Fibroblast of lung (primary cell): ENCODE measurements around the gene CERKL. TPM values are rescaled to one million over a fixed set of nuclear protein-coding genes. Genes with fewer than 3 reads are reported as not detected.

Experiments
- DNase-seq, 2 donors: peaks; one replicate each; pipeline versions ENCODE4 v3.0.0 to v3.0.0-alpha.2; 2010; ENCODE audit warnings: low read depth in 2 of 2
- H2AFZ ChIP-seq: 2 replicates; pipeline ENCODE4 v1.5.1; 2012; ENCODE audit warnings: low read length, control low read depth, inconsistent platforms
- H3K27ac ChIP-seq: 2 replicates; pipeline ENCODE4 v1.5.1; 2011; ENCODE audit warnings: low read length, control low read depth; ENCODE audit not compliant: insufficient read depth
- H3K27me3 ChIP-seq: 2 replicates; pipeline ENCODE4 v1.5.1; 2011; ENCODE audit warnings: mild to moderate bottlenecking, low read length; ENCODE audit not compliant: control insufficient read depth, insufficient read depth
- H3K36me3 ChIP-seq: 2 replicates; pipeline ENCODE4 v1.5.1; 2011; ENCODE audit warnings: low read length; ENCODE audit not compliant: control insufficient read depth, insufficient read depth
- H3K4me1 ChIP-seq: 2 replicates; pipeline ENCODE4 v1.5.1; 2011; ENCODE audit warnings: low read length; ENCODE audit not compliant: control insufficient read depth, insufficient read depth; ENCODE audit errors: extremely low read depth
- H3K4me2 ChIP-seq: 2 replicates; pipeline ENCODE4 v1.5.1; 2011; ENCODE audit warnings: low read length, control low read depth; ENCODE audit not compliant: insufficient read depth; ENCODE audit errors: extremely low read depth
- H3K4me3 ChIP-seq, 4 experiments: fragments of 200-600 bp in 1 of 4; sonication (generic) in 1 of 4; replicated peaks in 1 of 4; 2 replicates each; pipeline ENCODE4 v1.5.1; 2011 to 2016; ENCODE audit warnings: low read length in 4 of 4, low read depth in 3 of 4, mild to moderate bottlenecking in 3 of 4, control low read depth in 2 of 4, inconsistent platforms in 1 of 4, mixed read lengths in 1 of 4; ENCODE audit not compliant: insufficient read depth in 1 of 4; ENCODE audit errors: control extremely low read depth in 1 of 4
- H3K79me2 ChIP-seq: 2 replicates; pipeline ENCODE4 v1.5.1; 2012; ENCODE audit warnings: mild to moderate bottlenecking, low read length, inconsistent platforms; ENCODE audit not compliant: control insufficient read depth, insufficient read depth
- H3K9ac ChIP-seq: 2 replicates; pipeline ENCODE4 v1.5.1; 2011; ENCODE audit warnings: mild to moderate bottlenecking, low read length, control low read depth; ENCODE audit not compliant: insufficient read depth
- H3K9me3 ChIP-seq: 2 replicates; pipeline ENCODE4 v1.5.1; 2012; ENCODE audit warnings: low read depth, low read length; ENCODE audit not compliant: control insufficient read depth, insufficient read depth
- H4K20me1 ChIP-seq: 2 replicates; pipeline ENCODE4 v1.5.1; 2011; ENCODE audit warnings: low read length; ENCODE audit not compliant: control insufficient read depth, insufficient read depth; ENCODE audit errors: extremely low read depth
- CTCF ChIP-seq, 2 donors: IDR thresholded peaks in 1 of 2; conservative IDR thresholded peaks in 1 of 2; 1 replicate in 1 of 2; 2 replicates in 1 of 2; pipeline ENCODE4 v1.5.1; 2011 to 2012; ENCODE audit warnings: low read length in 2 of 2, control low read depth in 1 of 2, inconsistent platforms in 1 of 2, low read depth in 1 of 2, mild to moderate bottlenecking in 1 of 2
- EZH2 ChIP-seq: IDR thresholded peaks from 2 replicates; pipeline ENCODE4 v1.5.1; 2012; ENCODE audit warnings: low read length, control low read depth, mild to moderate bottlenecking; ENCODE audit errors: missing control alignments
- polyA plus RNA-seq, 2 donors: library from polyadenylated mRNA; depleted of rRNA in 1 of 2; stranded (reverse) in 1 of 2; unstranded in 1 of 2; fragments of >200 nt; gene quantifications; 2 replicates each; pipeline ENCODE4 v1.2.1, GENCODE V29; 2011 to 2012; ENCODE audit warnings: missing spikeins in 1 of 2
- total RNA-seq: library from RNA; depleted of rRNA; stranded (reverse); fragments of >200 nt; gene quantifications from 2 replicates; pipeline ENCODE4 v1.2.1, GENCODE V29; 2014

CERKL gene
- total and polyA plus RNA-seq, 2 donors (not counting 1 experiment from before 2014, with no cell fraction given), result 0.17 TPM; not detected in 1

DNA sequence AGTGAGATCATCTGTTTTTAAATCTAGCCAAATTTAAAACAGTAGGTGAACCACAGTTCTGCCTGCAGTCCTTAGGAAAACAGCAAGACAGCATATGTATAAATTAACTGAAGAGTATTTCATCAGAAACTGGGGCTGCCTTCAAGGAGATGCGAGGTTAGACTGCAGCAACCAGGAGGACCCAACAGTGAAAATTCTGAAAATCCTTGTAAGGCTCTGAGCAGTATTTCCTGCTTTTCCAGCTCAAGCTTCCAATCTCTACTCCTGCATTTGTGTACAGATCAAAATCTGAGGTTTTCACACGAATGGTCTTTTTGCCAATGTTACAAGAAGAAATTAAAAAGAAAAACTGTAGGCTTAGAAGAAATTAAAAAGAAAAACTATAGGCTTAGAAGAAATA is 43.7 kb downstream of the CERKL start:
- no peaks in the 10 kb centered on the region for H4K20me1 ChIP-seq
- no peak overlapping the region for H3K9ac ChIP-seq
- no peaks in the 10 kb centered on the region for H3K9me3 ChIP-seq
- no peak overlapping the region for H3K4me3 ChIP-seq
- DNase-seq, result no peak
- no peak overlapping the region for H3K4me2 ChIP-seq
- H3K4me1 ChIP-seq, result no peaks in the 10 kb centered on the region
- no peaks in the 10 kb centered on the region for H3K36me3 ChIP-seq
- no peak overlapping the region for H2AFZ ChIP-seq
- H3K27ac ChIP-seq, result no peak overlapping the region
- TF ChIP-seq CTCF (conservative IDR thresholded peaks at IDR 0.05 in 1 of 2, IDR thresholded peaks at IDR 0.05 in 1 of 2; ENCODE audit: low read depth in 1 of 2, low read length in 2 of 2) (no peak), EZH2 (no peak)
- H3K27me3 ChIP-seq, result no peaks in the 10 kb centered on the region
- no peaks in the 10 kb centered on the region for H3K79me2 ChIP-seq

GRCh38 chr2:181607629-181608590 is 49.0 kb downstream of the CERKL start:
- Histone ChIP-seq H3K4me3 (no peak overlapping the region), H3K9me3 (no peaks in the 10 kb centered on the region), H3K9ac (no peak overlapping the region), H3K4me1 (no peaks in the 10 kb centered on the region), H2AFZ (no peak overlapping the region), H3K27me3 (no peaks in the 10 kb centered on the region), H3K79me2 (no peaks in the 10 kb centered on the region), H3K27ac (no peak overlapping the region), H3K4me2 (no peak overlapping the region), H3K36me3 (no peaks in the 10 kb centered on the region), H4K20me1 (no peaks in the 10 kb centered on the region)
- DNase-seq, result no peak
- TF ChIP-seq CTCF (conservative IDR thresholded peaks at IDR 0.05 in 1 of 2, IDR thresholded peaks at IDR 0.05 in 1 of 2; ENCODE audit: low read depth in 1 of 2, low read length in 2 of 2) (no peak), EZH2 (no peak)

DNA sequence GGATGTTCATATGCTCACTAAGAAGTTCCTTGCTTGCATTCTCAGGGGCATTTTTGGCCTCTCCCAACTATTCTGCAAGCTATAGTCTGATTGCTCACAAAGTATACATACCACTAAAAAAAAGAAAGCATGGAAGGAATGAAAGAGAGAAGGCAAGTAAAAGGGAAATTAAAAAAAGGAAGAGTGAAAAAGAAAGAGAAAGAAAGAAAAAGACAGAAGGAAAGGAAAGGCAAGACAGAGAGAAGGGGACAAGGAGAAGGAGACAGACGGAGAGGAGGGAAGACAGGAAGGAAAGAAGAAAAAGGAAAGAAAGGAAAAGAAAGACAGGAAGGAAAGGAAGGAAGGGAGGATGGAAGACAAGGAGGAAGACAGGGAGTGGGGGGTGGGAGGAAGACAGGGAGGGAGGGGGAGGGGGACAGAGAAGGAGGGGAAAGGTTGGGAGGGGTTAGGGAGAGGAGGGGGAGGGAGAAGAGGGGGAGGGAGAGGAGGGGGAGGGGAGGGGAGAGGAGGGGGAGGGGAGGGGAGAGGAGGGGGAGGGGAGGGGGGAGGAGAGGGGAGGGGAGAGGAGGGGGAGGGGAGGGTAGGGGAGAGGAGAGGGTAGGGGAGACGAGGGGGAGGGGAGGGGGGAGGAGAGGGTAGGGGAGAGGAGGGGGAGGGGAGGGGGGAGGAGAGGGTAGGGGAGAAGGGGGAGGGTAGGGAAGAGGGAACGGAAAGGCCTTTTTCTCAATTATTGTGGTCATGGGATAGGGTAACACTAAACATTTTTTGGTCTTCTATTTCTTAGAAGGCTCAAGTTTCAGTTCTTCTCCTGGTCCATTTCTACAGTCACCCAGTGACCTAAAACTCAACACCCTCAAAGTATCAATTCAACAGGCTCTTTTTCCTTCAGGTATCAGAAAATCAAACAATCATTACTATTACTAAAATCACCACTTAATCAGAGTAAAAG is 50.7 kb downstream of the CERKL start:
- no peaks in the 10 kb centered on the region for H4K20me1 ChIP-seq
- H3K4me3 ChIP-seq, result no peak overlapping the region
- no peaks in the 10 kb centered on the region for H3K79me2 ChIP-seq
- no peaks in the 10 kb centered on the region for H3K9me3 ChIP-seq
- no peak for TF ChIP-seq CTCF (conservative IDR thresholded peaks at IDR 0.05 in 1 of 2, IDR thresholded peaks at IDR 0.05 in 1 of 2; ENCODE audit: low read depth in 1 of 2, low read length in 2 of 2)
- TF ChIP-seq EZH2, result no peak
- no peaks in the 10 kb centered on the region for H3K27me3 ChIP-seq
- DNase-seq, result no peak
- H3K36me3 ChIP-seq, result no peaks in the 10 kb centered on the region
- H3K9ac ChIP-seq, result no peak overlapping the region
- no peak overlapping the region for H3K27ac ChIP-seq
- no peak overlapping the region for H2AFZ ChIP-seq
- H3K4me2 ChIP-seq, result no peak overlapping the region
- H3K4me1 ChIP-seq, result no peaks in the 10 kb centered on the region
